AG08395 (cell line): ENCODE measurements around the gene RRP12.

Experiments used
- DNase-seq: peaks from one replicate; pipeline ENCODE4 v3.0.0; 2012; ENCODE audit warnings: mixed read lengths, low spot score

The RRP12 gene

DNA sequence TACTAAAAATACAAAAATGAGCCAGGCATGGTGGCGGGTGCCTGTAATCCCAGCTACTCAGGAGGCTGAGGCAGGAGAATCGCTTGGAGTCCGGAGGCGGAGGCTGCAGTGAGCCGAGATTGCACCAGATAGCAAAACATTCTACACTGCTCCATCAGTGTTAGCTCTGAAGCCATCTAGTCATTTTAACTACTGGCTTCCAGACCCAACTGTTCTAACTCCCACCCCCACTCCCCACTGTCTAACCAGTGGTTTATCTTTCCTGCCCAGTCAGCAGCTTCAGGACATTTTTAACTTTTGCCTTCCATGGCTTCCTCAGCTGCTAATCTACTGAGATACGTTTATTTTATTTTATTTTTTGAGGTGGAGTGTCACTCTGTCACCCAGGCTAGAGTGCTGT lies 88.2 kb downstream of the RRP12 start:
- DNase-seq: no peak

GRCh38 chr10:97311111-97311626 lies 90.0 kb downstream of the RRP12 start:
- no peak for DNase-seq

DNA sequence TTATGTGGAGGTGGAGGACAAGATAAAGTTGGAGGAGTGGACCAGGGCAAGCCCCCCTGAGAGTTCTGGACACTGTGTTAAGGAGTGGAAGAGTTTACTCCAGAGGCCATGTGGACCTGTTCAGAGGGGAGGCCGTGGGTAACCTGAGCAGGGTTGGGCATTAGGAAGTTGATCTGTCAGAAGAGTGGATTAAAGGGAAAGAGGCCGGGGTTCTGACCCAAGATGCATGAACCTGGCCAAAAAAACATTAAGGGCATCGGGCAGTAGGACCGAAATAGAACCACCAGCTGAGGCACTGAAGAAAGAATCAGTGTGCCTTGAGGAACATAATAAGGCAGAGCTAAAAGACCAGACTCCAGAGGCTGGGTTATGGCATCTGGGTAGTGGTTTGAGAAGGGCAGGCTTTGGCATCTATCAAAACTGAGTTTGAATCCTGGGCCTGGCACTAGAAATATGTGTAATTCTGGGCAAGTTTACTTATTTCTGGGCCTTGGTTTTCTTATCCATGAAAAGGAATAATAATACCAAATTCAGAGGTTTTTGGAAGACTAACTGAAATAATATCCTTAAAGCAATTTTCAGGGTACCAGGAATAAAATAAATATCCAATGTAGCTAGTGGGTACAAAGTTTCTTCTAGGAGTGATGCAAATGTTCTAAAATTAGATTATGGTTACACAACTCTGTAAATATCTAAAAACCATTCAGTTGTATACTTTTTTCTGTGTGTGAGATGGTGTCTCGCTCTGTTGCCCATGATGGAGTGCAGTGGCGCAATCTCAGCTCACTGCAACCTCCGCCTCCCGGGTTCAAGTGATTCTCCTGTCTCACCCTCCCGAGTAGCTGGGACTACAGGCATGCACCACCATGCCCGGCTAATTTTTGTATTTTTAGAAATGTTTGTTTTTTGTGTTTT lies 93.0 kb downstream of the RRP12 start:
- no peak for DNase-seq

- no peak for DNase-seq
Observed at GRCh38 chr10:97307441-97307840, 93.7 kb downstream of the RRP12 start.
